CD4-positive, CD25-positive, alpha-beta regulatory T cell (primary cell): ENCODE data around the gene CNOT6. TPM values are rescaled to one million over a fixed set of nuclear protein-coding genes. Genes with fewer than 3 reads are reported as not detected.

Experiments used
- ATAC-seq, 2 donors: fragments of 150-1000 bp; cut with Tn5 transposase; one replicate each; pipeline ENCODE4 v1.10.0; 2021; ENCODE audit warnings: low read depth in 2 of 2, moderate number of reproducible peaks in 2 of 2, moderate library complexity in 1 of 2
- DNase-seq, 3 donors: peaks; one replicate each; pipeline versions ENCODE4 v3.0.0 to v3.0.0-alpha.2; 2012 to 2022; ENCODE audit warnings: mixed read lengths in 1 of 3
- H3K27ac ChIP-seq: one replicate; pipeline ENCODE4 v1.7.0; 2013; ENCODE audit warnings: mild to moderate bottlenecking, low read length; ENCODE audit not compliant: insufficient read depth, poor library complexity, severe bottlenecking
- H3K27me3 ChIP-seq: one replicate; pipeline ENCODE4 v1.7.0; 2013; ENCODE audit warnings: low read length; ENCODE audit not compliant: control insufficient read depth, insufficient read depth
- H3K36me3 ChIP-seq: one replicate; pipeline ENCODE4 v1.7.0; 2013; ENCODE audit warnings: mild to moderate bottlenecking, low read length, moderate library complexity; ENCODE audit not compliant: control insufficient read depth, insufficient read depth
- H3K4me1 ChIP-seq: 2 replicates; pipeline ENCODE4 v1.7.0; 2013; ENCODE audit warnings: mild to moderate bottlenecking, low read length; ENCODE audit not compliant: insufficient read depth, control insufficient read depth, poor library complexity, severe bottlenecking
- H3K4me3 ChIP-seq: one replicate; pipeline ENCODE4 v1.7.0; 2013; ENCODE audit warnings: low read depth, mild to moderate bottlenecking, low read length, moderate library complexity
- H3K9me3 ChIP-seq, 2 experiments: 1 replicate in 1 of 2; 2 replicates in 1 of 2; pipeline ENCODE4 v1.7.0; 2013; ENCODE audit warnings: low read length in 2 of 2, mild to moderate bottlenecking in 1 of 2, moderate library complexity in 1 of 2; ENCODE audit not compliant: control insufficient read depth in 2 of 2
- H3K27ac Mint-ChIP-seq, 3 donors: one replicate each; pipeline ENCODE4 v1.8.0; 2020 to 2022; ENCODE audit warnings: mild to moderate bottlenecking in 3 of 3, mixed read lengths in 3 of 3, moderate library complexity in 2 of 3
- H3K27me3 Mint-ChIP-seq: one replicate; pipeline ENCODE4 v1.8.0; 2022; ENCODE audit warnings: mild to moderate bottlenecking, mixed read lengths
- H3K36me3 Mint-ChIP-seq: one replicate; pipeline ENCODE4 v1.8.0; 2020; ENCODE audit warnings: mixed read lengths
- H3K4me1 Mint-ChIP-seq, 4 donors: one replicate each; pipeline ENCODE4 v1.8.0; 2020 to 2022; ENCODE audit warnings: mixed read lengths in 4 of 4, mild to moderate bottlenecking in 1 of 4
- H3K4me3 Mint-ChIP-seq, 4 donors: one replicate each; pipeline ENCODE4 v1.8.0; 2020 to 2022; ENCODE audit warnings: mild to moderate bottlenecking in 4 of 4, mixed read lengths in 4 of 4, moderate library complexity in 3 of 4
- H3K9me3 Mint-ChIP-seq, 7 donors: one replicate each; pipeline ENCODE4 v1.8.0; 2020 to 2022; ENCODE audit warnings: mixed read lengths in 7 of 7, mild to moderate bottlenecking in 3 of 7, moderate library complexity in 2 of 7
- polyA plus RNA-seq, 4 donors: library from polyadenylated mRNA; unstranded; fragments of 300-500 nt; fragmentation: Illumina TruSeq; gene quantifications; one replicate each; pipeline ENCODE4 v1.2.3, GENCODE V29; 2021
- total RNA-seq: library from RNA; stranded (reverse); gene quantifications from one replicate; pipeline ENCODE4 v1.2.3, GENCODE V29; 2022

CNOT6 gene
- total and polyA plus RNA-seq, 5 donors from 2014 or later: 7.6 to 22.8 (median 9.0) TPM

DNA sequence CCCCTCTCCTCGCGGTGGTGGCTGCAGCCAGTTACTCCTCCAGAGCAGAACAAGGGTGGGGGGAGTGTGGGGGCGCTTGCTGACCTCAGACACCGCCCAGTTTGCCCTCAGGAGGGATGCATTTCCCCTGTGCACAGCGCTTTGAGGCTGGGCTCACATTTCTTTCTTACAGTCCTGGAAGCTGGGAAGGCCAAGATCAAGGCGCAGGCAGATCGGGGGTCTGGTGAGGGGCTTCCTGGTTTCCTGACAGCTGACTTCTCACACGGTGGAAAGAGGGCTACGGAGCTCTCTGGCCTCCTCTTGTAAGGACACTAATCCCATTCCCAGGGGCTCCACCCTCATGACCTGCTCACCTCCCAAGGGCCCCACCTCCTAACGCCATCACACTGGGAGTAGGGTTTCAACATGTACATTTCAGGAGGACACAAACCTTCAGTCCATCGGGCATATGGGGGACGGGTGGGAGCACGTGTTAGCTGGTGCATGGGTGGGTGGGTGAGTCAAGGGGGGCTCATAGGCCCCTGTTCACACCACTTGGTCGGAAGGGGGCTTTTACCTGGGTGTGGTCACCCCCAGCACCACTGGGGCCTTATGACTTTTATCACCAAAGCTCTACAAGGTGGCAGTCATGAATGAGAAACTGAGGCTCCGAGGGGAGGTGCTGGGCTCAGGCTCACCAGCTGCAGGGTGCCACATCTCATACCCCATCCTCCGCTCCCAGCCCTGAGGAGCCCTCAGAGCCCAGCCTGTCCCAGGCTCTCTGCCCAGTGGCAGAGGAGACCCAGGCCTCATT is 104.8 kb downstream of the CNOT6 start:
- no peak overlapping the region for H3K4me3 ChIP-seq
- no peak overlapping the region for H3K4me3 Mint-ChIP-seq
- DNase-seq (no peak), ATAC-seq (no peak)
- H3K27me3 Mint-ChIP-seq: peaks cover 5% of the 10 kb centered on the region
- H3K27ac ChIP-seq: no peak overlapping the region
- no peaks in the 10 kb centered on the region for H3K9me3 ChIP-seq
- no peaks in the 10 kb centered on the region for H3K36me3 Mint-ChIP-seq
- H3K4me1 ChIP-seq: no peaks in the 10 kb centered on the region
- no peaks in the 10 kb centered on the region for H3K4me1 Mint-ChIP-seq
- H3K36me3 ChIP-seq: no peaks in the 10 kb centered on the region
- peaks cover 0 to 1% (median 0%) of the 10 kb centered on the region in 7 donors for H3K9me3 Mint-ChIP-seq
- H3K27ac Mint-ChIP-seq: no peak overlapping the region
- H3K27me3 ChIP-seq: no peaks in the 10 kb centered on the region

DNA sequence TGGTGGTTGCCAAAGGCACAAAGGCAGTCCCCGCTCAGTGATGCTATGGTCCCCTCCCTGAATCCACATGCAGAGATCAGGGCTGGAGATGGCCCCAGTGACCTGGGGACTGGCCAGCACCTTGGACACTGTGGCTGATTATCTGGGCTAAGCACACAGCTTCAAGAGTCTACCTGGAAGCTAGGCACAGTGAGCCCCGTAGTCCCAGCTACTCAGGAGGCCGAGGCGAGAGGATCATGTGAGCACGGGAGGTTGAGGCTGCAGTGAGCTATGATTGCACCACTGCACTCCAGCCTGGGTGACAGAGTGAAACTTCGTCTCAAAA is 105.4 kb downstream of the CNOT6 start:
- no peak overlapping the region for H3K27ac Mint-ChIP-seq
- peaks cover 0 to 1% (median 0%) of the 10 kb centered on the region in 7 donors for H3K9me3 Mint-ChIP-seq
- no peaks in the 10 kb centered on the region for H3K4me1 ChIP-seq
- no peaks in the 10 kb centered on the region for H3K9me3 ChIP-seq
- H3K36me3 Mint-ChIP-seq: no peaks in the 10 kb centered on the region
- ATAC-seq: no peak
- peaks cover 5% of the 10 kb centered on the region for H3K27me3 Mint-ChIP-seq
- no peaks in the 10 kb centered on the region for H3K36me3 ChIP-seq
- DNase-seq: no peak
- H3K27me3 ChIP-seq: no peaks in the 10 kb centered on the region
- no peak overlapping the region for H3K4me3 Mint-ChIP-seq
- no peak overlapping the region for H3K4me3 ChIP-seq
- H3K27ac ChIP-seq: no peak overlapping the region
- no peaks in the 10 kb centered on the region for H3K4me1 Mint-ChIP-seq

DNA sequence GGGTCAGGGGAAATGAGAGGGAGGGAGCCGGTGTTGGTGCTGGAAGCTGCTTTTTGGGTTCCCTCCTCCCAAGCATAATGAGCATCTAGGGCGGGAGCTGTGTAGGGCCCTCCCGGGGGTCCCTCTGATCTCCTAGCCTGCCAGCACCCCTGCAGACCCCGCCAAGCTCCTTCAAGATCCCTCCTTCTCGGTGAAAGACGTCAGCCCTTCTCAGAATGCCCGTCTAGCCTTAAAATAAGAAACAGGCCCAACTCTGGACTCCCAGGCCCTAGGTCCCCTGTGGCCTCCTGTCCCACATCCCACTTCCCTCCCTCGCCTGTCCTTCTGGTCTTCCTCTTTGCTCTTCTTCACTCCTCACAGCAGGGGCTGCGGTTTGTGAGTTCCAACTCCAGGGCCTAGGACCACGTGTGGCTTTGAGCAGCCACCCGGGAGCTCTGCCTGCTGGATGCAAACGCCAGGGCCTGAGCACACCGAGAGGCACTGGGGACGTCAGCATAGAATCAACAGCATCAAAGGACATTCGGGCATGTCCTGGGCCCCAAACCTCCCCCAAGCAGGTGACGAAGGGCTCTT is 105.9 kb downstream of the CNOT6 start:
- Mint-ChIP-seq H3K36me3 (no peaks in the 10 kb centered on the region), H3K27ac (peak overlapping the region in 1 of 3 donors; percentile 38), H3K27me3 (peaks cover 5% of the 10 kb centered on the region), H3K9me3 (peaks cover 0 to 1% (median 0%) of the 10 kb centered on the region in 7 donors), H3K4me3 (no peak overlapping the region), H3K4me1 (no peaks in the 10 kb centered on the region)
- H3K27me3 ChIP-seq: no peaks in the 10 kb centered on the region
- H3K4me1 ChIP-seq: no peaks in the 10 kb centered on the region
- no peaks in the 10 kb centered on the region for H3K36me3 ChIP-seq
- DNase-seq (no peak), ATAC-seq (no peak)
- no peak overlapping the region for H3K27ac ChIP-seq
- no peak overlapping the region for H3K4me3 ChIP-seq
- H3K9me3 ChIP-seq: no peaks in the 10 kb centered on the region

DNA sequence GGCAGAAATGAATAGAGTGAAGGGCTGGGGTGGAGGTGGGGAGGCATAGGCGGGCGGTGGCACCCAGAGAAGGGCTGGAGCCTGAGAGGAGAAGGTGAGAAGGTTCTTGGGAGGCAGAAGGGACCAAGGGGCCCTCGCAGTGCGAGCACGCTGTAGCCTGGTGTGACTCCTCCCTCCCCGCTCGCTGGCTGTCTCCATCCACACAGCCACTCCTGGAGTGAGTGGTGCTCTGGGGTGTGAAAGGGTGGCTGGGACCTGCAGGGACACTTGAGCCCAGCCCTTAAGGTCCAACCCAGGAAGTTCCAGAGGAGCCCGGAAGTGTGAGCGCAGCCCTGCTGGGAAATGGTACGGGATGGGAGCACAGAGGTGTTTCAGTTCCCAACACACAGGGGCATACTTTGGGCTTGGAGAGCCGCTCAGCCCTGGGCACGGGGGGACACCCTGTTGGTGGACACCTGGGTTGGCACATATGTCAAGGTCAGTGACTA is 106.4 kb downstream of the CNOT6 start:
- DNase-seq: no peak
- Histone ChIP-seq H3K27ac (no peak overlapping the region), H3K9me3 (no peaks in the 10 kb centered on the region), H3K27me3 (no peaks in the 10 kb centered on the region), H3K4me1 (no peaks in the 10 kb centered on the region), H3K4me3 (no peak overlapping the region), H3K36me3 (no peaks in the 10 kb centered on the region)
- Mint-ChIP-seq H3K9me3 (peaks cover 0 to 1% (median 0%) of the 10 kb centered on the region in 7 donors), H3K27ac (peak overlapping the region in 1 of 3 donors; percentile 38), H3K36me3 (no peaks in the 10 kb centered on the region), H3K4me1 (peaks cover 0 to 3% (median 0%) of the 10 kb centered on the region in 4 donors), H3K27me3 (peaks cover 5% of the 10 kb centered on the region), H3K4me3 (no peak overlapping the region)
- ATAC-seq: no peak

DNA sequence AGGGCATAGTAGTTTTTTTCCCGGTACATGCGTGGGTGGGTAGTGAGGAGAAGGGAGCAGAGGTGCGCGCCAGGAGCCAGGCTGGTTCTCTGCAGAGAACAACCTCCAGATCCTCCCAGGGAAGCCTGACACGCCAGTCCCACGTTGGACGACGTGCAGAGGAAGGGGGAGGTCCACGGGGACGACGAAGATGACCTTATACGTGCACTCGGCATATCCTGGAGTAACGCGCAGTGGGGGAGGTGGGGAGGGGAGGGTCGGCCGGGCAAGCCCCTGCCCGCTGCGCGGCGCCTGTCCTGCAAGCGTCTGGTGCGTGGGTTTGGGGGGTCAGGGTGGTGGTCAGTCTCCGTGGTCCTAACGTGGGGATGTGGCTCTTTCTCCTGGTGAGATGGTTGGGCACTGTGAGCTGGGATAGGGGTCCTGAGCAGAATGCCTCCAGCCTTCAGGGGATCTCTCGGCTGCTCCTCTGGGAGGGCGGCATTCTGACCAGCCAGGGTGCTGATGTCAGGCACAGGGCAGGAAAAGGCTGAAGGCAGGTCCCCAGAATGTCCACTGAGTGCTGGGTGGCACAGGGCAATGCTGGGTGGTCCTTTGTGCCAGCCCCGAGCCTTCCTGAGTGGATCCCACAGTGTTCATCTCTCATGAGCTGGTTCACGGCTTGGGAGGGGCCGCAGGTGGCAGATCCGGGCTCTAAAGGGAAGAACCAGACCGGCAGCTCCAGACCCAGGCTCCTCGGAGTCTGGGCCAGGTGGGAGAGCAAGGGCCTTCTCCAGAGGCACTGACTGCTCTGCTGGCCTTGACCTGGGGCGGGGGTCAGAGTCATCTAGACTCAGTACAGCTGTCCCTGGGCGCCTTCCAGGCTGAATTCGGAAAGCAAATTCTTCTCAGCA is 107.7 kb downstream of the CNOT6 start:
- Mint-ChIP-seq H3K27me3 (no peaks in the 10 kb centered on the region), H3K4me1 (peaks cover 0 to 3% (median 1%) of the 10 kb centered on the region in 4 donors), H3K36me3 (no peaks in the 10 kb centered on the region), H3K27ac (no peak overlapping the region), H3K9me3 (no peaks in the 10 kb centered on the region), H3K4me3 (no peak overlapping the region)
- Histone ChIP-seq H3K27me3 (no peaks in the 10 kb centered on the region), H3K36me3 (no peaks in the 10 kb centered on the region), H3K4me3 (no peak overlapping the region), H3K9me3 (no peaks in the 10 kb centered on the region), H3K27ac (no peak overlapping the region), H3K4me1 (no peaks in the 10 kb centered on the region)
- DNase-seq: no peak
- ATAC-seq: no peak

DNA sequence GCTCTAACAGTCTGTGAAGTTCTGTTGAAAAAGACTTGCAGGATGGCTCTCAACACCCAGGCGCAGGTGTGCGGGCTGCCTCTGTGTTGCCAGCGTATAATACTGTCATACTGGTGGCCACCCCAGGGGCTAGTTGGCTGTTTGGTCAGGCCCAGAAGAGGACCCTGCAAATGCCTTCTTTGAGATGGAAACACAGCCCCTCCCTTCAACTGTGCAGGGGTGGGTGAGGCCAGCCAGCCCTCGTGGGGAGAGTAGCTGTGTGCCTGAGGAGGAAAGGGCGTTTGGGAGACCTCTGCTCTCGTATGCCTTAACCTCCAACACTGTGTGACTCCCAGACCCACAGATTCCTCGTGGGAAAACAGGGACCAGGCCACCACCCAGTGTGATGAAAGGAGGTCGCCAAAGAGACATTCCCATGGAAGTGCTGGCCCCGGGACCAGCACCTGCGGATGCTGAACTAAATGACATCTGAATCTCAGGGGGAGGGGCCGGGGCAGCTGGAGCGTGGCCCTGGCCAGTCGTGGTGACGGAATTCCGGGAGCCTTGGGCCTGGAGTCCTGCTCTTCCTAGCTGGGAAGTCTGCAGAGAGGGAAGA is 108.4 kb downstream of the CNOT6 start:
- Histone ChIP-seq H3K4me3 (no peak overlapping the region), H3K27me3 (no peaks in the 10 kb centered on the region), H3K9me3 (no peaks in the 10 kb centered on the region), H3K4me1 (no peaks in the 10 kb centered on the region), H3K36me3 (no peaks in the 10 kb centered on the region), H3K27ac (no peak overlapping the region)
- no peaks in the 10 kb centered on the region for H3K9me3 Mint-ChIP-seq
- DNase-seq: no peak
- H3K4me1 Mint-ChIP-seq: peaks cover 0 to 3% (median 1%) of the 10 kb centered on the region in 4 donors
- ATAC-seq: no peak
- H3K36me3 Mint-ChIP-seq: no peaks in the 10 kb centered on the region
- no peak overlapping the region for H3K27ac Mint-ChIP-seq
- H3K27me3 Mint-ChIP-seq: no peaks in the 10 kb centered on the region
- H3K4me3 Mint-ChIP-seq: no peak overlapping the region

DNA sequence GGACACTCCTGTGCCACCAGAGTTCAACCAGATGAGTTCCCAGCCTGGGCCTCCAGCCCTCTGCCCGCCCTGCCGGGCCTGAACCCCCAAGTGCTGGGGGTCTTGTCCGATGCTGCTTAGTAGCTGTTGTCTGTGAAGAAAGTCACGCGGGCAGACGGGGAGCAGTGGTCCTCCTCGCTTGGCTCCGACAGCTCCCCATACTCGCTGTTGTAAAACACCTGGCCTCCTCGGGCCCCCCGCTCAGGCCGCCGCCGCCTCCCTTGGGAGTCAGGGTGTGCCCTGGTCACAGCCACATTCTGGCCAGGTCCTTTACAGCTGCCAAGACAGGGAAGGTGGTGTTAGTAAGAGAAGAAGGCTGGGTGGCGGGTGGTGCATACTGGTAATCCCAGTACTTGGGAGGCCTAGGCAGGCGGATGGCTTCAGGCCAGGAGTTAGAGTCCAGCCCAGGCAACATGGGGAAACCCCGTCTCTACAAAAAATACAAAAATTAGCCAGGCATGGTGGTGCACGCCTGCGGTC is 109.0 kb downstream of the CNOT6 start:
- ATAC-seq (no peak), DNase-seq (no peak)
- H3K27ac ChIP-seq: no peak overlapping the region
- Mint-ChIP-seq H3K4me3 (no peak overlapping the region), H3K4me1 (peaks cover 0 to 6% (median 1%) of the 10 kb centered on the region in 4 donors), H3K9me3 (no peaks in the 10 kb centered on the region), H3K27me3 (no peaks in the 10 kb centered on the region), H3K36me3 (no peaks in the 10 kb centered on the region), H3K27ac (no peak overlapping the region)
- no peak overlapping the region for H3K4me3 ChIP-seq
- no peaks in the 10 kb centered on the region for H3K27me3 ChIP-seq
- H3K4me1 ChIP-seq: no peaks in the 10 kb centered on the region
- no peaks in the 10 kb centered on the region for H3K9me3 ChIP-seq
- H3K36me3 ChIP-seq: no peaks in the 10 kb centered on the region
